Measurements from ENCODE around the gene MZB1.
A peak's percentile ranks its signal among the peaks of the same experiment; 100 is the strongest.

Gene MZB1

GRCh38 chr5:139422307-139422893 is 32.7 kb upstream of the MZB1 start:
- H3K4me3 ChIP-seq (IDR thresholded peaks at IDR 0.05; ENCODE audit: insufficient read depth, low read depth, low read length) = no peak overlapping the region
- peaks cover 39% of the 10 kb centered on the region for H3K4me1 ChIP-seq (ENCODE audit: low read depth, poor library complexity, severe bottlenecking)

GRCh38 chr5:139419226-139420192 is 29.8 kb upstream of the MZB1 start:
- H2AFZ ChIP-seq (ENCODE audit: low read depth) = no peak overlapping the region
- no peaks in the 10 kb centered on the region for H3K27me3 ChIP-seq (ENCODE audit: insufficient read depth, low read depth)
- H3K27ac ChIP-seq = no peak overlapping the region
- peaks cover 68% of the 10 kb centered on the region for H3K4me1 ChIP-seq (ENCODE audit: low read depth, poor library complexity, severe bottlenecking)
- H4K20me1 ChIP-seq (ENCODE audit: insufficient read depth) = no peaks in the 10 kb centered on the region
- no peak overlapping the region for H3K4me3 ChIP-seq (IDR thresholded peaks at IDR 0.05; ENCODE audit: insufficient read depth, low read depth, low read length)
- no peaks in the 10 kb centered on the region for H3K79me2 ChIP-seq (ENCODE audit: insufficient read depth, low read depth)
- no peak overlapping the region for H3K9ac ChIP-seq
- no peak overlapping the region for H3K4me2 ChIP-seq
- no peaks in the 10 kb centered on the region for H3K36me3 ChIP-seq (ENCODE audit: insufficient read depth)
- no peak for TF ChIP-seq CTCF (conservative IDR thresholded peaks at IDR 0.05; ENCODE audit: low read depth, low read length)

More at GRCh38 chr5:139422307-139422893, 32.7 kb upstream of the MZB1 start:
- H3K27me3 ChIP-seq (ENCODE audit: insufficient read depth, low read depth) = no peaks in the 10 kb centered on the region
- H3K79me2 ChIP-seq (ENCODE audit: insufficient read depth, low read depth) = no peaks in the 10 kb centered on the region
- H2AFZ ChIP-seq (ENCODE audit: low read depth) = no peak overlapping the region
- H4K20me1 ChIP-seq (ENCODE audit: insufficient read depth) = no peaks in the 10 kb centered on the region
- no peaks in the 10 kb centered on the region for H3K36me3 ChIP-seq (ENCODE audit: insufficient read depth)
- peak overlapping the region; percentile 24 for H3K4me2 ChIP-seq
- H3K27ac ChIP-seq = no peak overlapping the region
- no peak overlapping the region for H3K9ac ChIP-seq
- peak; percentile 81 for TF ChIP-seq CTCF (conservative IDR thresholded peaks at IDR 0.05; ENCODE audit: low read depth, low read length)

GRCh38 chr5:139418793-139419192 is 29.1 kb upstream of the MZB1 start:
- H3K36me3 ChIP-seq (ENCODE audit: insufficient read depth) = no peaks in the 10 kb centered on the region
- no peak overlapping the region for H3K4me3 ChIP-seq (IDR thresholded peaks at IDR 0.05; ENCODE audit: insufficient read depth, low read depth, low read length)
- H3K9ac ChIP-seq = no peak overlapping the region
- no peak overlapping the region for H3K27ac ChIP-seq
- no peaks in the 10 kb centered on the region for H4K20me1 ChIP-seq (ENCODE audit: insufficient read depth)
- no peak overlapping the region for H2AFZ ChIP-seq (ENCODE audit: low read depth)
- H3K27me3 ChIP-seq (ENCODE audit: insufficient read depth, low read depth) = no peaks in the 10 kb centered on the region
- no peaks in the 10 kb centered on the region for H3K79me2 ChIP-seq (ENCODE audit: insufficient read depth, low read depth)
- no peak overlapping the region for H3K4me2 ChIP-seq
- H3K4me1 ChIP-seq (ENCODE audit: low read depth, poor library complexity, severe bottlenecking) = peaks cover 75% of the 10 kb centered on the region
- no peak for TF ChIP-seq CTCF (conservative IDR thresholded peaks at IDR 0.05; ENCODE audit: low read depth, low read length)

GRCh38 chr5:139417214-139417613 is 27.5 kb upstream of the MZB1 start:
- no peaks in the 10 kb centered on the region for H3K27me3 ChIP-seq (ENCODE audit: insufficient read depth, low read depth)
- H3K4me2 ChIP-seq = peak overlapping the region; percentile 17; the same call in 1 of the 2 replicates
- H3K4me1 ChIP-seq (ENCODE audit: low read depth, poor library complexity, severe bottlenecking) = peaks cover 86% of the 10 kb centered on the region
- H3K4me3 ChIP-seq (IDR thresholded peaks at IDR 0.05; ENCODE audit: insufficient read depth, low read depth, low read length) = no peak overlapping the region
- H3K27ac ChIP-seq = no peak overlapping the region; the same call in 1 of the 2 replicates
- no peaks in the 10 kb centered on the region for H4K20me1 ChIP-seq (ENCODE audit: insufficient read depth)
- no peaks in the 10 kb centered on the region for H3K36me3 ChIP-seq (ENCODE audit: insufficient read depth)
- H2AFZ ChIP-seq (ENCODE audit: low read depth) = no peak overlapping the region
- no peak overlapping the region for H3K9ac ChIP-seq
- no peaks in the 10 kb centered on the region for H3K79me2 ChIP-seq (ENCODE audit: insufficient read depth, low read depth)
- TF ChIP-seq CTCF (conservative IDR thresholded peaks at IDR 0.05; ENCODE audit: low read depth, low read length) = no peak
